Measurements from ENCODE around the gene PRDX5. TPM values are rescaled to one million over a fixed set of nuclear protein-coding genes. Genes with fewer than 3 reads are reported as not detected.
"Not testable (repeated sequence)": the region's sequence is repeated elsewhere in the genome, so short reads cannot be mapped to it uniquely, and the experiment has no call there.

PRDX5 gene
- total RNA-seq, 2 experiments from 2014 or later, result 156 to 164 TPM

GRCh38 chr11:64313491-64314145, 4.3 kb upstream of the PRDX5 start:
- CTCF ChIA-PET, result interaction anchor here (0.6 to 2.3 kb wide), 4 partner anchors 9 to 385 kb away, joined by 3 to 9 read pairs (median 4); partner anchors contain the start of gene ESRRA
- DNase-seq, result no peak
- Mint-ChIP-seq H3K36me3 (peaks cover 25% of the 10 kb centered on the region), H3K4me1 (ENCODE audit: low read depth) (peaks cover 28% of the 10 kb centered on the region), H3K27ac (peak overlapping the region; percentile 67), H3K9me3 (no peaks in the 10 kb centered on the region), H3K27me3 (no peaks in the 10 kb centered on the region), H3K4me3 (no peak overlapping the region)
- intact Hi-C loops (cut with micrococcal nuclease), result loop anchor here (10.0 kb wide), 1 partner anchor 461 kb away; the partner anchor contains the start of gene SF1
- POLR2A ChIA-PET, result interaction anchor here (0.5 kb wide), 1 partner anchor 55 kb away, joined by 3 read pairs; no protein-coding TSS in a partner anchor

GRCh38 chr11:64314146-64314804, 3.6 kb upstream of the PRDX5 start:
- Mint-ChIP-seq H3K27ac (peak overlapping the region; percentile 61), H3K27me3 (no peaks in the 10 kb centered on the region), H3K4me1 (ENCODE audit: low read depth) (peaks cover 34% of the 10 kb centered on the region)

GRCh38 chr11:64314805-64315561, 2.9 kb upstream of the PRDX5 start:
- intact Hi-C loops (cut with micrococcal nuclease), result loop anchor here (10.0 kb wide), 1 partner anchor 460 kb away; the partner anchor contains the start of gene SF1
- H3K4me3 Mint-ChIP-seq, result no peak overlapping the region
- H3K27ac Mint-ChIP-seq, result peak overlapping the region; percentile 45
- peaks cover 25% of the 10 kb centered on the region for H3K36me3 Mint-ChIP-seq
- POLR2A ChIA-PET, result no interaction called here
- H3K4me1 Mint-ChIP-seq (ENCODE audit: low read depth), result peaks cover 38% of the 10 kb centered on the region
- no peaks in the 10 kb centered on the region for H3K27me3 Mint-ChIP-seq
- no peaks in the 10 kb centered on the region for H3K9me3 Mint-ChIP-seq
- no peak for DNase-seq
- CTCF ChIA-PET, result interaction anchor here (3.0 kb wide), 1 partner anchor 14 kb away, joined by 12 read pairs; the partner anchor contains the start of gene CATSPERZ

More at GRCh38 chr11:64314146-64314804, 3.6 kb upstream of the PRDX5 start:
- no peak for DNase-seq
- CTCF ChIA-PET, result interaction anchor here (0.9 to 2.3 kb wide), 3 partner anchors 9 to 19 kb away, joined by 3 to 9 read pairs (median 4); partner anchors contain the start of gene ESRRA
- intact Hi-C loops (cut with micrococcal nuclease), result loop anchor here (10.0 kb wide), 1 partner anchor 461 kb away; the partner anchor contains the start of gene SF1
- POLR2A ChIA-PET, result interaction anchor here (0.5 kb wide), 1 partner anchor 56 kb away, joined by 3 read pairs; no protein-coding TSS in a partner anchor
- Mint-ChIP-seq H3K4me3 (no peak overlapping the region), H3K9me3 (no peaks in the 10 kb centered on the region), H3K36me3 (peaks cover 25% of the 10 kb centered on the region)

GRCh38 chr11:64315667-64316526, 2.0 kb upstream of the PRDX5 start:
- CTCF ChIA-PET, result interaction anchor here (1.1 to 5.3 kb wide), 6 partner anchors 11 to 109 kb away, joined by 6 to 97 read pairs (median 12); partner anchors contain the start of genes CATSPERZ, CCDC88B, ESRRA and FERMT3
- not testable (repeated sequence) for H3K27me3 Mint-ChIP-seq, H3K9me3 Mint-ChIP-seq, DNase-seq
- Mint-ChIP-seq H3K4me1 (ENCODE audit: low read depth) (peaks cover 38% of the 10 kb centered on the region), H3K36me3 (peaks cover 26% of the 10 kb centered on the region), H3K27ac (peak overlapping the region; percentile 99), H3K4me3 (peak overlapping the region; percentile 92)
- intact Hi-C loops (cut with micrococcal nuclease), result loop anchor here (10.0 kb wide), 1 partner anchor 459 kb away; the partner anchor contains the start of gene SF1
- POLR2A ChIA-PET, result interaction anchor here (0.6 to 2.8 kb wide), 8 partner anchors 9 to 549 kb away, joined by 3 to 24 read pairs (median 12); partner anchors contain the start of genes ESRRA and FERMT3

- CTCF ChIA-PET, result interaction anchor here (0.6 to 5.3 kb wide), 17 partner anchors 9 to 563 kb away, joined by 3 to 97 read pairs (median 8); partner anchors contain the start of genes CATSPERZ, CCDC88B, ESRRA and FERMT3
- H3K9me3 Mint-ChIP-seq, result no peaks in the 10 kb centered on the region
- POLR2A ChIA-PET, result interaction anchor here (0.6 to 2.8 kb wide), 17 partner anchors 10 to 548 kb away, joined by 3 to 24 read pairs (median 5); partner anchors contain the start of genes BAD, ESRRA, FERMT3 and FKBP2
- peak; percentile 62 for DNase-seq
- H3K36me3 Mint-ChIP-seq, result peaks cover 33% of the 10 kb centered on the region
- peak overlapping the region; percentile 99 for H3K27ac Mint-ChIP-seq
- H3K4me1 Mint-ChIP-seq (ENCODE audit: low read depth), result peaks cover 36% of the 10 kb centered on the region
- H3K4me3 Mint-ChIP-seq, result peak overlapping the region; percentile 92
- H3K27me3 Mint-ChIP-seq, result no peaks in the 10 kb centered on the region
- intact Hi-C loops (cut with micrococcal nuclease), result loop anchor here (1.0 to 10.0 kb wide), 6 partner anchors 11 to 458 kb away; partner anchors contain the start of genes CCDC88B, ESRRA, FKBP2 and SF1
Observed at GRCh38 chr11:64316672-64317324, 1.1 kb upstream of the PRDX5 start.

- Mint-ChIP-seq H3K27me3 (no peaks in the 10 kb centered on the region), H3K27ac (peak within 1 kb of the TSS; percentile 99), H3K9me3 (no peaks in the 10 kb centered on the region), H3K4me1 (ENCODE audit: low read depth) (peaks cover 35% of the 10 kb centered on the region), H3K4me3 (peak within 1 kb of the TSS; percentile 92), H3K36me3 (peaks cover 35% of the 10 kb centered on the region)
- ChIA-PET POLR2A (interaction anchor here (0.6 to 2.8 kb wide), 20 partner anchors 10 to 132 kb away, joined by 3 to 24 read pairs (median 5); partner anchors contain the start of genes BAD, CCDC88B, ESRRA and FERMT3), CTCF (interaction anchor here (0.6 to 5.3 kb wide), 24 partner anchors 10 to 562 kb away, joined by 3 to 97 read pairs (median 6); partner anchors contain the start of genes CATSPERZ, CCDC88B, ESRRA and FERMT3)
- peak; percentile 98 for DNase-seq
- intact Hi-C loops (cut with micrococcal nuclease), result loop anchor here (1.0 to 10.0 kb wide), 6 partner anchors 12 to 457 kb away; partner anchors contain the start of genes CCDC88B, ESRRA, FKBP2 and SF1
Observed at GRCh38 chr11:64317325-64317960, 478 bp upstream of the PRDX5 start, which contains the start of gene TRMT112. Gene TRMT112, minus strand, starts transcription at chr11:64317559. Its CDS starts 33 bp downstream, at chr11:64317526.

GRCh38 chr11:64318766-64319761, 1.1 kb downstream of the PRDX5 start:
- intact Hi-C loops (cut with micrococcal nuclease), result loop anchor here (10.0 kb wide), 1 partner anchor 456 kb away; the partner anchor contains the start of gene SF1
- DNase-seq, result no peak
- Mint-ChIP-seq H3K9me3 (no peaks in the 10 kb centered on the region), H3K27ac (peak overlapping the region; percentile 99), H3K4me3 (peak overlapping the region; percentile 92), H3K27me3 (no peaks in the 10 kb centered on the region), H3K36me3 (peaks cover 33% of the 10 kb centered on the region), H3K4me1 (ENCODE audit: low read depth) (peaks cover 25% of the 10 kb centered on the region)
- POLR2A ChIA-PET, result interaction anchor here (0.8 to 2.8 kb wide), 2 partner anchors 14 to 113 kb away, joined by 3 to 24 read pairs; partner anchors contain the start of genes ESRRA and FERMT3
- CTCF ChIA-PET, result interaction anchor here (1.3 to 5.3 kb wide), 5 partner anchors 12 to 36 kb away, joined by 3 to 97 read pairs (median 14); partner anchors contain the start of gene ESRRA

- H3K4me3 Mint-ChIP-seq, result no peak overlapping the region
- H3K9me3 Mint-ChIP-seq, result no peaks in the 10 kb centered on the region
- no peak for DNase-seq
- ChIA-PET CTCF (interaction anchor here (5.3 kb wide), 1 partner anchor 12 kb away, joined by 97 read pairs; no protein-coding TSS in a partner anchor), POLR2A (no interaction called here)
- H3K4me1 Mint-ChIP-seq (ENCODE audit: low read depth), result peaks cover 21% of the 10 kb centered on the region
- no peak overlapping the region for H3K27ac Mint-ChIP-seq
- H3K27me3 Mint-ChIP-seq, result no peaks in the 10 kb centered on the region
- intact Hi-C loops (cut with micrococcal nuclease), result no loop called here
- peaks cover 24% of the 10 kb centered on the region for H3K36me3 Mint-ChIP-seq
Observed at GRCh38 chr11:64320556-64320955, 2.6 kb downstream of the PRDX5 start.

GRCh38 chr11:64321026-64321425, 3.1 kb downstream of the PRDX5 start:
- no peaks in the 10 kb centered on the region for H3K27me3 Mint-ChIP-seq
- peaks cover 24% of the 10 kb centered on the region for H3K36me3 Mint-ChIP-seq
- H3K27ac Mint-ChIP-seq, result no peak overlapping the region
- peaks cover 21% of the 10 kb centered on the region for H3K4me1 Mint-ChIP-seq (ENCODE audit: low read depth)
- intact Hi-C loops (cut with micrococcal nuclease), result no loop called here
- H3K4me3 Mint-ChIP-seq, result no peak overlapping the region
- no peak for DNase-seq
- CTCF ChIA-PET, result no interaction called here
- no peaks in the 10 kb centered on the region for H3K9me3 Mint-ChIP-seq
- POLR2A ChIA-PET, result no interaction called here

Data from activated CD4-positive, alpha-beta memory T cell treated with anti-CD3 and anti-CD28 coated beads for 36 hours (primary cell).